ENCODE results near the gene CHRDL1. TPM values are rescaled to one million over a fixed set of nuclear protein-coding genes. Genes with fewer than 3 reads are reported as not detected.

CHRDL1 gene
- total RNA-seq, 4 donors from 2014 or later: 27.4 to 90.2 (median 56.5) TPM

DNA sequence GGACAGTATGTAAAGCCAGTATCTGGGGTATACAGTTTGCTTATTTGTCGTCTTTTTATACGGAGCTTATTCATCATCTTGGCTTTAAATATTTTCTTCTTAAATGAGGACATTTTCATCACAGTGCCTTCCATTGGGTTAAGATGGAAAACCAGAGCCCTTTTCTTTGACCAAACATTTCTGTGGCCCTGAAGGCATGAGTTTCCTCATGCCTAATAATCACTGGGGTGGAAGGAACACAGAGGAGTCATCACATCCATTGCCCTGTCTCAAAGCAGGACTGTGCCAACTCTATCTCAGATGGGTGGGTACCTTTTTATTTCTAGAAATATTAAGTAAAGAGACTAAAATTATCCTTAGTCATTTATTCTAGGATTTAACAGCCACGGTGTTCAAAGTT is 40.0 kb downstream of the CHRDL1 start:
- H3K9me3 ChIP-seq: no peaks in the 10 kb centered on the region
- no peaks in the 10 kb centered on the region for H3K36me3 ChIP-seq
- no peak overlapping the region for H3K27ac ChIP-seq
- no peak for DNase-seq
- intact Hi-C loops (cut with DNase I; ENCODE audit: low total_unique reads): no loop called here
- no peak overlapping the region for H3K4me3 ChIP-seq
- H3K4me1 ChIP-seq: no peaks in the 10 kb centered on the region
- TF ChIP-seq POLR2A (IDR thresholded peaks at IDR 0.05): no peak
- TF ChIP-seq, protein P1, sequence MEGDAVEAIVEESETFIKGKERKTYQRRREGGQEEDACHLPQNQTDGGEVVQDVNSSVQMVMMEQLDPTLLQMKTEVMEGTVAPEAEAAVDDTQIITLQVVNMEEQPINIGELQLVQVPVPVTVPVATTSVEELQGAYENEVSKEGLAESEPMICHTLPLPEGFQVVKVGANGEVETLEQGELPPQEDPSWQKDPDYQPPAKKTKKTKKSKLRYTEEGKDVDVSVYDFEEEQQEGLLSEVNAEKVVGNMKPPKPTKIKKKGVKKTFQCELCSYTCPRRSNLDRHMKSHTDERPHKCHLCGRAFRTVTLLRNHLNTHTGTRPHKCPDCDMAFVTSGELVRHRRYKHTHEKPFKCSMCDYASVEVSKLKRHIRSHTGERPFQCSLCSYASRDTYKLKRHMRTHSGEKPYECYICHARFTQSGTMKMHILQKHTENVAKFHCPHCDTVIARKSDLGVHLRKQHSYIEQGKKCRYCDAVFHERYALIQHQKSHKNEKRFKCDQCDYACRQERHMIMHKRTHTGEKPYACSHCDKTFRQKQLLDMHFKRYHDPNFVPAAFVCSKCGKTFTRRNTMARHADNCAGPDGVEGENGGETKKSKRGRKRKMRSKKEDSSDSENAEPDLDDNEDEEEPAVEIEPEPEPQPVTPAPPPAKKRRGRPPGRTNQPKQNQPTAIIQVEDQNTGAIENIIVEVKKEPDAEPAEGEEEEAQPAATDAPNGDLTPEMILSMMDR (IDR thresholded peaks at IDR 0.05): no peak
- H3K27me3 ChIP-seq: no peaks in the 10 kb centered on the region

DNA sequence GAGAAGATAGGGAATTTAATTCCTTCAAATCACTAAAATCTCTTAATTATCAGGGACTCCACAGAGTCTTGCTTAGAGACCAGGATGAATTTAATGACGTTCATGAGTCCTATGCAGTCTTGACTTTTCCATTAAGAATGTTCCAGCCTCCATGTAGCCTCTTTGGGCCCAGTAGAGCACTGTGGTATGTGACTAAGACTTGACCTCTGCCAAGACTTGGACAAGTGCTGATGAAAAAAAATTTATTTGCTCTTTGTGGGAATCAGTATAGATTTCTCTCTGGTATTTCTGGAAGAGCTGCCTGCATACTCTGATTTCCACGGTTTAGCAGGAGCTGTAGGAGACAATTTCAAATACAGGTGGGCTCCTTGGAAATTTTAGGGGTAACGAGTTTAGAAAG is 40.6 kb downstream of the CHRDL1 start:
- Histone ChIP-seq H3K36me3 (no peaks in the 10 kb centered on the region), H3K4me3 (no peak overlapping the region), H3K9me3 (no peaks in the 10 kb centered on the region), H3K27ac (no peak overlapping the region), H3K4me1 (no peaks in the 10 kb centered on the region), H3K27me3 (no peaks in the 10 kb centered on the region)
- DNase-seq: no peak
- TF ChIP-seq, protein P1 (IDR thresholded peaks at IDR 0.05): no peak
- no peak for TF ChIP-seq POLR2A (IDR thresholded peaks at IDR 0.05)
- intact Hi-C loops (cut with DNase I; ENCODE audit: low total_unique reads): no loop called here

DNA sequence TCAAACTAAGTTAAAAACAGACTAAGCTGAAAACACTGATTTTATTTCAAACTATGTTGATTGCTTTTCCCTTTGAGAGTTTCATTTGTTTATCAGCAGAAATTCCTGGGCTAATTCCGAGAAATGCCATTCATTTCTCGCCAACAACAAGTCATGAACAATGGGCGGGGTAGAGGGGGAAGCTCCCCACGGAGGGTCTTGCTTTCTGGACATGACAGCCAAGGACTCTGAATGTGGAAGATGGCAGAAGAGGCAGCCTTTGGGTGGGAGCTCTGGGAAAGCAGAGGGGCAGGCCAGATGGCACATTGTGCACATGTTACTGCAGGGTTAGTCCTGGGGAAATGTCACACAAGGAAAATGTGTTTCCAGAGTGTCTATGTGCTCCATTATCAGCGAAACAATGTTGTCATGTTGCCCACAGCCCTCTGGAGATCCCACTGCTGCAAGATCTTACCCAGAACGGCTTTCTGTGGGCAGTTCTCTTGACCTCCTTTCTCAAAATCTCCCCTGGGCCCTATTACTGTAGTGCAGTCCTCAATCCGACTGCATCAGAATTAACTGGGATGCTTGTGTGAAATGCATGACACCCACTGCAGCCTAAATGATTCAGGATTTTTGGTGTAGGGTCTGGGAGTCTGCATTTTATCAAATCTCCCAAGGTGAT is 45.0 kb downstream of the CHRDL1 start:
- H3K9me3 ChIP-seq: no peaks in the 10 kb centered on the region
- H3K4me1 ChIP-seq: no peaks in the 10 kb centered on the region
- no peaks in the 10 kb centered on the region for H3K27me3 ChIP-seq
- no peak for TF ChIP-seq POLR2A (IDR thresholded peaks at IDR 0.05)
- TF ChIP-seq, protein P1 (IDR thresholded peaks at IDR 0.05): no peak
- H3K4me3 ChIP-seq: no peak overlapping the region
- no peaks in the 10 kb centered on the region for H3K36me3 ChIP-seq
- intact Hi-C loops (cut with DNase I; ENCODE audit: low total_unique reads): no loop called here
- H3K27ac ChIP-seq: no peak overlapping the region
- DNase-seq: no peak

DNA sequence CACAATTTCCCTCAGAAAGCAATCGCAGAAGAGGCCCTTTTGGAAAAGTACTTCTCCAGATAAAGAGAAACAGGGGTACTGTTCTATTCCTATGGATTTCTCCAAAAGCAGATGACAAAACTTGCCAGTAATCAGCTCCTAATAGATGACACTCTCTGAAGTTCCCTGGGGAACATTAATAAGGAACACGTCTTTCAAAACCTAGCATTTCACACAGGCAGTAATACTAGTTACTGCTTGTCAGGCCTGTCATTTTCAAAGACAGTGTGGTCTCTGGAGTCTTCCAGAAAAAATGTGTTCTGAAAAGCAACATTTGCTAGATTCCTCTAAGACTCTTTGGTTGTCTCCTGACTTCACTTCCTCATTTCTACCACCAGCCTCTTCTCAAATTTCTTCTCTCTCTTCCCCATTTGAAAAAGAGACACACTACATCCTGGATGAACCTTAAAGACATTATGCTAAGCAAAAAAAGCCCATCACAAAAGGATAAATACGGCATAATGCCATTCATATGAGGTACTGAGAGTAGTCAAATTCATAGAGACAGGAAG is 47.3 kb downstream of the CHRDL1 start:
- no peaks in the 10 kb centered on the region for H3K4me1 ChIP-seq
- intact Hi-C loops (cut with DNase I; ENCODE audit: low total_unique reads): no loop called here
- no peaks in the 10 kb centered on the region for H3K9me3 ChIP-seq
- H3K27ac ChIP-seq: no peak overlapping the region
- TF ChIP-seq POLR2A (IDR thresholded peaks at IDR 0.05): no peak
- TF ChIP-seq, protein P1 (IDR thresholded peaks at IDR 0.05): no peak
- no peaks in the 10 kb centered on the region for H3K36me3 ChIP-seq
- no peak overlapping the region for H3K4me3 ChIP-seq
- H3K27me3 ChIP-seq: no peaks in the 10 kb centered on the region
- DNase-seq: no peak

DNA sequence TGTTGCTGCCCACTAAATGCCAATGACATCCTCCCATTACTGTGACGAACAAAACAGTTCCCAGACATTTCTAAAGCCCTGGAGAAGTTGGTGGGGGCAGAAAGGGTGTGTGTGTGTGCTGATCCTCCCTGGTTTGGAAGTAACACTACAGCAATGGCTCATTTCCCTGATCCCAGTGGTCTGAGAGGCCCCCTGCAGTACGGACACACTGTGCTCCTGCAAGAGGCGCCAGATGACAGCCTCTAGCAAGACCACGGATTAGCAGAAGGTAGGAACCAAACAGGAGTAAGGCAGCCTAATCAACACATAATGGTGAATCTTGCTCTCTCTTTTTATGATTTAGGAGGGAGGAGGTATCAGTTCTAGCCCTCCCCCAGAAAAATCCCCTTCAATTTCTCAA is 49.6 kb downstream of the CHRDL1 start:
- Histone ChIP-seq H3K27me3 (no peaks in the 10 kb centered on the region), H3K4me1 (no peaks in the 10 kb centered on the region), H3K4me3 (no peak overlapping the region), H3K9me3 (no peaks in the 10 kb centered on the region), H3K36me3 (no peaks in the 10 kb centered on the region), H3K27ac (no peak overlapping the region)
- TF ChIP-seq, protein P1 (IDR thresholded peaks at IDR 0.05): no peak
- TF ChIP-seq POLR2A (IDR thresholded peaks at IDR 0.05): no peak
- no peak for DNase-seq
- intact Hi-C loops (cut with DNase I; ENCODE audit: low total_unique reads): no loop called here

Measured in uterus (tissue), 4 donors.